GM19023 (cell line): ENCODE results near the gene ETV2.
"Not testable (repeated sequence)": the region's sequence is repeated elsewhere in the genome, so short reads cannot be mapped to it uniquely, and the experiment has no call there.

Experiments
- ATAC-seq: cut with Tn5 transposase; IDR thresholded peaks from one replicate; pipeline ENCODE4 v1.9.1; 2021; ENCODE audit warnings: mild to moderate bottlenecking, moderate library complexity; ENCODE audit not compliant: unreplicated experiment

ETV2 gene, protein sequence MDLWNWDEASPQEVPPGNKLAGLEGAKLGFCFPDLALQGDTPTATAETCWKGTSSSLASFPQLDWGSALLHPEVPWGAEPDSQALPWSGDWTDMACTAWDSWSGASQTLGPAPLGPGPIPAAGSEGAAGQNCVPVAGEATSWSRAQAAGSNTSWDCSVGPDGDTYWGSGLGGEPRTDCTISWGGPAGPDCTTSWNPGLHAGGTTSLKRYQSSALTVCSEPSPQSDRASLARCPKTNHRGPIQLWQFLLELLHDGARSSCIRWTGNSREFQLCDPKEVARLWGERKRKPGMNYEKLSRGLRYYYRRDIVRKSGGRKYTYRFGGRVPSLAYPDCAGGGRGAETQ

DNA sequence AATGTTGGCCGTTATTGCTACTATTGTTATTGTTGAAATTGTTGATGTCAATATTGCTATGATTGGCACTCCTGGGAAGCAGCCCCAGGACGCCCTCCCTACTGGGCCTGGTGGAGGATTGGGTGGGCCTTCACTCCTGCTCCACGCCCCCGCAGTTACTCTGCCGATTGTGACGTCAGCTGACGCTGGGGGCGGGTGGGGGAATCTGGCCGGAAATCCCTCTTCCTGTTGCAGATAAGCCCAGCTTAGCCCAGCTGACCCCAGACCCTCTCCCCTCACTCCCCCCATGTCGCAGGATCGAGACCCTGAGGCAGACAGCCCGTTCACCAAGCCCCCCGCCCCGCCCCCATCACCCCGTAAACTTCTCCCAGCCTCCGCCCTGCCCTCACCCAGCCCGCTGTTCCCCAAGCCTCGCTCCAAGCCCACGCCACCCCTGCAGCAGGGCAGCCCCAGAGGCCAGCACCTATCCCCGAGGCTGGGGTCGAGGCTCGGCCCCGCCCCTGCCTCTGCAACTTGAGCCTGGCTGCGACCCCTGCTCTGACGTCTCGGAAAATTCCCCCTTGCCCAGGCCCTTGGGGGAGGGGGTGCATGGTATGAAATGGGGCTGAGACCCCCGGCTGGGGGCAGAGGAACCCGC, at the start of gene ETV2:
ETV2 (plus strand) TSS at position 231 of the 637 bp plus-strand sequence. CDS start 716 bp downstream, outside the sequence.
- no peak for ATAC-seq

DNA sequence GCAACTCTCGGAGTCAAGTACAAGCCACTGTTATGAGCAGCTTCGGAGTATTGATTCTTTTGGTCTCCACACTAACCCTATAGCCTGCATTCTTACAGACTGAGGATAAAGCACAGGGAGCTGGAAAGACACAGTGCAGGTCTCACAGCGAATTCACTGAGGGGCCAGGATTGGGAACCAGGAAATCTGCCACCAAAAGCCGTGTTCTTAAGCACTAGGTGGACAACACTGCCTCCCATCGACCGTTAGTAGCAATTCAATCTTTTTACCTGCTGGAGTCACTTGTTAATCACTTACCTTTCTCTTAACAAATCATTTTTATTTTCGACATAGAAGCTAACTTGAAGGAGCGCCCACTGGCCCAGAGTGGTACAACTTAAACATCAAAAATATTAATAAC, 49.3 kb upstream of the ETV2 start:
- no peak for ATAC-seq

DNA sequence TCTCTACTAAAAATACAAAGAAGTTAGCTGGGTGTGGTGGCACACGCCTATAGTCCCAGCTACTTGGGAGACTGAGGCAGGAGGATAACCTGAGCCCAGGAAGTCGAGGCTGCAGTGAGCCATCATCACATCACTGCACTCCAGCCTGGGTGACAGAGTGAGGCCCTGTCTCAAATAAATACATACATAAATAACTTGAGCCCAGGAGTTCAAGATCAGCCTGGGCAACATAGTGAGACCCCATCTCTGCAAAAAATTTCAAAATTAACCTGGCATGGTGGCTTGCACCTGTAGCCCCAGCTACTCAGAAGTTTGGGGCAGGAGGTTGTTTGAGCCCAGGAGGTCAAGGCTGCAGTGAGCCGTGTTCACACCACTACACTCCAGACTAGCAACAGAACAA, 46.5 kb upstream of the ETV2 start:
- ATAC-seq = not testable (repeated sequence)

DNA sequence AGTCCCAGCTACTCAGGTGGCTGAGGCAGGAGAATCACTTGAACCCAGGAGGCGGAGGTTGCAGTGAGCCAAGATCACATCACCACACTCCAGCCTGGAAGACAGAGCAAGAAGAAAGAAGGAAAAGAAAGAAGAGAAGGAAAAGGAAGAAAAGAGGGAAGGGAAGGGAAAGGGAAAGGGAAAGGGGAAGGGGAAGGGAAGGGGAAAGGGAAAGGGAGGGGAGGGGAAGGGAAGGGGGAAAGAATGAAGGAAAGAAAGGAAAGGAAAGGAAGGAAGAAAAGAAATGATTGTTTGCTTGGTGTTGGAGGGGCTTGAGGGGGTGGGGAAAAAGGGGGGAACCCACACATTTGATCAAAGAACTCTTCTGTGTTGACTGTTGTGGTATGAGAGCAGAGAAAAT, 45.6 kb upstream of the ETV2 start:
- no peak for ATAC-seq

DNA sequence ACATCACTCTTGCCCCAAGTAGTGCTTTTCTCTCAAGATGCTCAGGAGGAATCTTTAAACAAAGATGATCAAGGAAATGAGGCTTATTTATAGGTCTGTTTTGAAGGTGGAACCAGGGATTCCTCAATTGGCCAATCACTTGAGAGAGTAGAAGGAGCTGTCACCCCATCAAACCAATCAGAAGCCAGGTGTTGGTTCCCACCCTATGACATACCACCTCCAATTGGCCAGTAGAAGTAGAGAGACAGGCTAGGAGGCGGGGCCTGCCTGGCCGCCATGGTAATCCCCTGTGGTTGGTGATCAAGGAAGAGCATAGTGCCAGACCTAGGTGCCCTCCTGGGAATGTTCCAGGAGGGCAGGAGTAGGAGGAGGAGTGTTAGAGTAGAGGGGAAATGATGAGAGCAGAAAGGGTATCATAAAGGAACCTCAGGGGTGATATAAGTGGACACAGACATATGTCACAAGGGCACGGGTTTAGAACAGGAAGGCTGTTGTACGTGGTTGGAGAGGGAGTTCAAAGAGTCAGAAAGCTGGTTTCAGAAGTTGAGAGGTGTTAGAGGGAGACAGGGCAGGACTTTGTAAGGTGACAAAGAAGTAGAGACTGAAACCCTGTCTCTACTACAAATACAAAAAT, 45.1 kb upstream of the ETV2 start:
- no peak for ATAC-seq

DNA sequence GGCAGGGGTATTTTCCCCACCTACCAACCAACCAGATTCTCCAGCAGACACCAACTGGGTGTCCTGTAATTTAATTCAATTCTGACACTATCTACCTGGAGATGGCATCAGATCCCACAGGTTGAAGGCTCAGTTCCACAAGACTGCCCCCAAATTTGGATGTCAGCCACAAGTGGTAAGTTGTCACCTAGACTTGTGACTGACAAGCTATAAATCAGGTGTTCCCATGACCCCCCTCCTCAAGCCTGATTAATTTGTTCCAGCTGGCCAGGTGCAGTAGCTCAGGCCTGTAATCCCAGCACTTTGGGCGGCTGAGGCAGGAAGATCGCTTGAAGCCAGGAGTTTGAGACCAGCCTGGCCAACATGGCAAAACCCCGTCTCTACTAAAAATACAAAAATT, 39.6 kb upstream of the ETV2 start:
- no peak for ATAC-seq

DNA sequence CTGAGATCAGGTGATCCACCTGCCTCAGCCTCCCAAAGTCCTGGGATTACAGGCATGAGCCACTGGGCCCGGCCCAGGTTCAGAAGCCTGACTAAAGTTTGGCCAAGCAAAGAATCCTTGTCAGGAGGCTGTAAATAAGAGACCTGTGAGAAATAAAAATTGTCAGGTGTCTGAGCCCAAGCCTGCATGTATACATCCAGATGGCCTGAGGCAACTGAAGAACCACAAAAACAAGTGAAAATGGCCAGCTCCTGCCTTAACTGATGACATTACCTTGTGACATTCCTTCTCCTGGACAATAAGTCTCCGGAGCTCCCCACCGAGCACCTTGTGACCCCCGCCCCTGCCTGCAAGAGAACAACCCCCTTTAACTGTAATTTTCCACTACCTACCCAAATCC, 37.1 kb upstream of the ETV2 start:
- ATAC-seq = not testable (repeated sequence)

DNA sequence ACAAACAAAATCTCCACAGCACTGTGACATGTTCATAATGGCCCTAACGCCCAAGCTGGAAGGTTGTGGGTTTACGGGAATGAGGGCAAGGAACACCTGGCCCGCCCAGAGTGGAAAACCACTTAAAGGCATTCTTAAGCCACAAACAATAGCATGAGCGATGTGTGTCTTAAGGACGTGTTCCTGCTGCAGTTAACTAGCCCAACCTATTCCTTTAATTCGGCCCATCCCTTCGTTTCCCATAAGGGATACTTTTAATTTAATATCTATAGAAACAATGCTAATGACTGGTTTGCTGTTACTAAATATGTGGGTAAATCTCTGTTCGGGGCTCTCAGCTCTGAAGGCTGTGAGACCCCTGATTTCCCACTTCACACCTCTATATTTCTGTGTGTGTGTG, 34.4 kb upstream of the ETV2 start:
- ATAC-seq = not testable (repeated sequence)

DNA sequence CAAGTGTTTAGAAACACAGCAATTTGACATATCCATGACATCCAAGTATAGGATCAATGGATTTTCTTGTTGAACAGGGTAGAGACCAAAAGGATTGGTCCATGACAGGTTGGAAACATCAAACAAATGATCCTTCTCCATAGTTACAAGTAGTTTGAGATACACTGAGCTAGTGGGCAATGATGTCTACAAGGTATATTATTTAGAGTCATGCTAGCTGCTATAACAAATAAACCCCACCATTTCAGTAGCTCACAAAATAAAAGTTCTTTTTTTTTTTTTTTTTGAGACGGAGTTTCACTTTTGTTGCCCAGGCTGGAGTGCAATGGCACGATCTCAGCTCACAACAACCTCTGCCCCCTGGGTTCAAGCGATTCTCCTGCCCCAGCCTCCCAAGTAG, 33.9 kb upstream of the ETV2 start:
- ATAC-seq = no peak

DNA sequence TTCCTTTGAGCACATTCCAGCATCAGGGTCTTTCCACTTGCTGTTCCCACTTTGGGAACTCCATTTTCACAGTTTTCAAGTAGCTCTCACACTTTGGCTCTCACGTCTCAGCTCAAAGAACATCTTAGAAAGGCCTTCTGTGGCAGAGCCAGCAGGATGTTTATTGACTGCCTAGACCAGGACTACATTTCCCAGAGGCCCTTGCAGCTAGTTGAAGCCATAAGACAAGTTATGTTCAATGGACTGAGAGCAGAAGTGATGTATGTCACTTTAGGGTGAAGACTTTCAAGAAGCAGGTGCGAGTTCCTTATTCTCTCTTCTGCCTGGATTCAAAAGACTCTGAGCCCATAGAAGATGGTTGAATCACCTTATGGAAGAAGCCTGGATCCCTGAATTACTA, 33.3 kb upstream of the ETV2 start:
- ATAC-seq = no peak

DNA sequence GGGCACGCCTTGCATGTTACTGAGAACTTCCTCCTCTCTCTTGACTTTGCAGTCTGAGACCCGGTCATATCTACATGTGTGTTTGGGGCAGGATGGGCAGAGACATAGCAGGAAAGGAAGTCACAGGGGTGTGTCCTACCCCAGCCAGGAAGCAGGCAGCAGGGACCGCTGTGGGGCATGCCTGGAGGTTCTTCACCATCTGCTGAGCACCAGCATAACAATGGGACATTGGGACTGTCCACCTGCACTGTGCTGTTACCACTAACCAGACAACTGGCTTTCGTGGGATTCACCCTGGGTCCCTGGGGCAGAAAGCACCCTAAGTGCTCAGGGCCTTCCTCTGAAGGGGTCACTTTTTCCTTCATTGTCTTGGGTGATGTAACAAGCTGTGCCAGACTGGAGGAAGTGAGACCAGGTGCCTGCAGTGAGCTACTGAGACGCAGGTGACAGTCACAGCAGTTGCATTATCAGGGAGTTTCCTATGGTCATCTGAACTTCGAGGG, 31.6 kb upstream of the ETV2 start:
- ATAC-seq = no peak

DNA sequence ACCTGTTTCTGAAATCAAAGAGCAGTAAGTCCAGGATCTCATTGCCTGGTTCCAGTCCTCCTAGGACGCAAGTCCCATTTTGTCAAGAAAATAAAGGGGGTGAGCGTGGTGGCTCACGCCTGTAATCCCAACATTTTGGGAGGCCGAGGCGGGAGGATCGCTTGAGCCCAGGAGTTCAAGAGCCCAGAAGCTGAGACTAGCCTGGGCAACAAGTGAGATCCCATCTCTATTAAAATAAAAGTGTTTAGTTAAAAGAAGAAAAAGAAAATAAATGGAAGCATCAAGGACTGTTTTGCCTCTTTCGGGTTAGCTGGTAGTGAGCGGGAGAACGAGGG, 29.4 kb upstream of the ETV2 start:
- ATAC-seq = no peak

DNA sequence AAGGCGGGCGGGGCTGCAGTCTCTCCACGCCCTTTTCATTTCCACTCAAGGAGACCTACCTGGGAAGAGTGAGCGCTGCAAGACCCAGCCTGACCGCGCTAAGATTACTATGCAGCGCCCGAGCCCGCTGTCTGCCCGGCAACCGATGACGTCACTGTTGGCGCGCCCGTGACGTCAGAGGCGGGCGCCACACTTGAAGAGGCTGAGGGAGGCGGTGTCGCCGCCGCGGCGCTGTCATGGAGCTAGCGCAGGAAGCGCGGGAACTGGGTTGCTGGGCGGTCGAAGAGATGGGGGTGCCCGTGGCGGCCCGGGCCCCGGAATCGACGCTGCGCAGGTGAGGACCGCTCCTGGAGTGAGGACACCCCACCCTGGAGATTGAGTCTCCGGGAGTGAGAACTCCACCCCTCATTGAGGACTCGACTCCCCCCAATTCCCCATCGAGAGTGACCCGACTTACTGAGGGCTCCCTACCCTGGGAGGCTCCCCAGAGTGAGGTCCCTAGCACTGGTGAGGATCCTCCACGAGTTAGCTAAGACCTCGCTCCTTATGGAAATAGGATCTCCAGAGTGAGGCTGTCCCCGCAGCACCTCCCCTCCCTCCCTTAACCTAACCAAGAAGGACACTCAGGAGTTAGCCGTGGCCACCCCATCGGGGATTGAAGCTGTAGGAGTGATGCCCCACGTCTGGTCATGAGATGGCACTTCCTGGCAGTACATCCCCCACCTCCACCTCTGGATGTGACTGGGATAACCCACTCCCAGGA, 28.8 kb upstream of the ETV2 start, which contains the start of gene HAUS5:
HAUS5 (plus strand) TSS at position 177 of the 763 bp plus-strand sequence; CDS start at position 237, 60 bp downstream.
- ATAC-seq = peak; percentile 89

DNA sequence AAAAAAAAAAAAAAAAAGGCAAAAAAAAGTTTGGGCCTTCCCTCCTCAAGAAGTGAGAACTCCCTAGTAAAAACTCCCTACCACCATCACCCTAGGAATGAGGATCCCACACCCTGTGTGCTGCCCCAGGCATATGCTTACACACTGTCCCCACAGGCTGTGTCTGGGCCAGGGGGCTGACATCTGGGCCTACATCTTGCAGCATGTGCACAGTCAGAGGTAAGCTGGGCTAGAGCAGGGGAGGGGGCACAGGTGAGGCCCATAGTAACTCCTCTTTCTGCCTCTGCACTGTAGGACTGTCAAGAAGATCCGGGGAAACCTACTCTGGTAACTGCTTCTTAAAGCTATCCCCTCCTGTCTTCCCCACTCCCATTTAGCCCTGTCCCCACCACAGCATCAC, 28.0 kb upstream of the ETV2 start:
- no peak for ATAC-seq

DNA sequence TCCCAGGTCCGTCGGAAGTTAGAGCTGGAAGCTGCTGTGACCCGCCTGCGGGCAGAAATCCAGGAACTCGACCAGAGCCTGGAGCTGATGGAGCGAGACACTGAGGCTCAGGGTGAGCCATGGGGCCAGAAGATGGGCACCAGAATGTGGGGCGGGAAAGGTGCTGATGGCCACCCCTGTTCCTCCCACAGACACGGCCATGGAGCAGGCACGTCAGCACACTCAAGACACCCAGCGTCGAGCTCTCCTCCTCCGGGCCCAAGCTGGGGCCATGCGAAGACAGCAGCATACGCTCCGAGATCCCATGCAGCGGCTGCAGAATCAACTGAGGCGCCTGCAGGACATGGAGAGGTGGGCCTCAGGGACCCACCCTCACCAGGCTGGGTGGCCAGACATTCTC, 26.5 kb upstream of the ETV2 start:
- ATAC-seq = no peak

DNA sequence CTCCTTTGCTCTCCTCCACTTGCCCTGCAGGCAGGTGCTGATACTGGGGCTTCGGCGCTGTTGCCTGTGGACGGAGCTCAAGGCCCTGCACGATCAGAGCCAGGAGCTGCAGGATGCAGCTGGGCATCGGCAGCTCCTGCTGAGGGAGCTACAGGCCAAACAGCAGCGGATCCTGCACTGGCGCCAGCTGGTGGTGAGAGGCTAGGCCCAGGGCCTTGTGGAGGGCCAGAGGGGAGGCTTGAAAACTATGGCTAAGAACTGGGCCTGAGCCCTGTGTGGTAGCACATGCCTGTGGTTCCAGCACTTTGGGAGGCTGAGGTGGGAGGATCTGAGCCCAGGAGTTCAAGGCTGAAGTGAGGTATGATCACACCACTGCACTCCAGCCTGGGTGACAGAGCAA, 22.7 kb upstream of the ETV2 start:
- ATAC-seq = no peak

DNA sequence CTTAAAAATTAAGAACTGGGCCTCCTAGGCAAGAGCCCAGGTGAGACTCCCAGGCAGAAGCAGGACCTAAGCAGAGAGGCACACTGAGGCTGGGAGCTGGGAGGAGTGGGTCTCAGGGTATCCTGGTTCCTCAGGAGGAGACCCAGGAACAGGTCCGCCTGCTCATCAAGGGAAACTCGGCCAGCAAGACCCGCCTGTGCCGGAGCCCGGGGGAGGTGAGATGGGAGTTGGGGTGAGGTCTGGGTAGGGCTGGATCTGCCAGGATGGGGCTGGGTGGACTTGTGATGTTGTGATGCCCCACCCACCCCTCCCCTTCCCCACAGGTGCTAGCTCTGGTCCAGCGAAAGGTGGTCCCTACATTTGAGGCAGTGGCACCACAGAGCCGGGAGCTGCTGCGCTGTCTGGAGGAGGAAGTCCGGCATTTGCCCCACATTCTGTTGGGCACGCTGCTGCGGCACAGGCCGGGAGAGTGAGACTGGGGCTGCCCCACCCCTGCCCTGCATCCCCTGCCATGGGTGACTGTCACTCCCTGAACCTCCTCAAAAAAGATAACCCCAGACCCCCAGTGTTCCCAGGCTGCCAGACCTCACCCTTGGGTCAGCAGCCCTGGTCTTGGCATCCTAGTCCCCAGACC, 22.1 kb upstream of the ETV2 start:
- no peak for ATAC-seq

DNA sequence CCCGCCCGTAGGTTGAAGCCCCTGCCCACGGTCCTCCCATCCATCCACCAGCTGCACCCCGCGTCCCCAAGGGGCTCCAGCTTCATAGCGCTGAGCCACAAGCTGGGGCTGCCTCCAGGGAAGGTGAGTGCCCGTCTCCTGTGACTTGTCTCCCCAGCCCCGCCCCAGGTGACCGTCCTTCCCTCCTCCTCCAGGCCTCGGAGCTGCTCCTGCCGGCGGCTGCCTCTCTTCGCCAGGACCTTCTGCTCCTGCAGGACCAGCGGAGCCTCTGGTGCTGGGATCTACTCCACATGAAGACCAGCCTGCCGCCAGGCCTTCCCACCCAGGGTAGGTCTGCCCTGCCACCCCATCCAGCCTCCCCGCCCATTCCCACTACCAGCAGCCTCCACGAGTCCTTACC, 21.5 kb upstream of the ETV2 start:
- ATAC-seq = no peak

DNA sequence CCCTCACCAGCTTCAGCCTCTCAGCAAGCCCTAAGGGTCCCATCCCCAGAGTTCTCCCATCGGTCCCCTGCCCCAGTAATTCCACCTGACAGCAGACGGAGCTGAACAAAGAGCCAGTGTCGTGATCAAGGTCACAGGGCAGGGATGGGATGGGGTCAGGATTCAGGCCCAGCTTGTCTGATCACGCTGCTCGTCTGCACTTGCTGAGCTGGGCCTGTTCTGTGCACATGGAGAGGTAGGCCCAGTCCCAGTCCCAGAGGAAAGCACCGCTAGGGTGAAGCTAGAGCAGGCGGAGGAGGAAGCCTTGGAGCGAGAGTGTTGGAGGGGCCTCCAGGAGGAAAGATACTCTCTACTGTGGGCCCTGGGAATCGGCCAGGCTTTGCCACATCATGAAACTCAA, 19.8 kb upstream of the ETV2 start:
- no peak for ATAC-seq

DNA sequence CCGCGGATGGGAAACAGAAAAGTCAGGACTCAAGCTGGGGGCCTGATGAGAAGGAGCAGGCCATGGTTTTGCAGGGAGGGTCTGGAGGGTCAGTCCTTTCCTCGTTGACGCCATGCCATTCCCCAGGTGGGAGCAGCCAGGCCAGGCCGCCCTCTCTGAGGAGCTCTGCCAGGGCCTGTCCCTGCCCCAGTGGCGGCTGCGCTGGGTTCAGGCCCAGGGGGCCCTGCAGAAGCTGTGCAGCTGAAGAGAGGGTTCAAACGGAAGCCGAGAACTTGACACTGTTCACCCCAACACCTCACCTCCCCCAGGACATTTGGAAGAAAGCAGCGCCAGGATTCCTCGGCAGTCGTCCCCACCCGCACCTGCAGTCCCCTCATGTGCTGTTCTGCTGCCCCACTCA, 18.8 kb upstream of the ETV2 start:
- ATAC-seq = no peak
